DND-41 (cell line): Measurements from ENCODE around the gene IFT88.

Source experiments
- ATAC-seq: fragments of 200-7000 bp; cut with Tn5 transposase; 3 replicates; pipeline ENCODE4 v1.9.1; 2021; ENCODE audit warnings: low read depth; ENCODE audit not compliant: insufficient read depth
- DNase-seq: peaks from one replicate; pipeline ENCODE4 v3.0.0-alpha.2; 2020
- H2AFZ ChIP-seq: 2 replicates; pipeline ENCODE4 v1.6.0; 2012; ENCODE audit warnings: low read depth, low read length
- H3K27ac ChIP-seq: 2 replicates; pipeline ENCODE4 v1.5.1; 2012; ENCODE audit warnings: low read length, inconsistent platforms
- H3K27me3 ChIP-seq: fragments of 200-600 bp; sonication (generic); 2 replicates; pipeline ENCODE4 v1.6.0; 2012; ENCODE audit warnings: low read length, mild to moderate bottlenecking, inconsistent platforms; ENCODE audit not compliant: insufficient read depth, poor library complexity
- H3K36me3 ChIP-seq: 2 replicates; pipeline ENCODE4 v1.5.1; 2012; ENCODE audit warnings: low read length, inconsistent platforms; ENCODE audit not compliant: insufficient read depth
- H3K4me1 ChIP-seq: 2 replicates; pipeline ENCODE4 v1.5.1; 2012; ENCODE audit warnings: mild to moderate bottlenecking, low read length; ENCODE audit not compliant: insufficient read depth
- H3K4me2 ChIP-seq: 2 replicates; pipeline ENCODE4 v1.6.0; 2012; ENCODE audit warnings: mild to moderate bottlenecking, moderate library complexity, low read length, inconsistent platforms; ENCODE audit not compliant: insufficient read depth
- H3K4me3 ChIP-seq, 2 experiments: fragments of 200-600 bp in 1 of 2; shearing (Covaris generic) in 1 of 2; 2 replicates each; pipeline ENCODE4 v1.5.1; 2012 to 2016; ENCODE audit warnings: inconsistent platforms in 2 of 2, low read length in 2 of 2, mild to moderate bottlenecking in 2 of 2, low read depth in 1 of 2, moderate library complexity in 1 of 2
- H3K79me2 ChIP-seq: 2 replicates; pipeline ENCODE4 v1.6.0; 2012; ENCODE audit warnings: low read length, inconsistent platforms; ENCODE audit not compliant: insufficient read depth
- H3K9ac ChIP-seq: 2 replicates; pipeline ENCODE4 v1.6.0; 2012; ENCODE audit warnings: low read depth, mild to moderate bottlenecking, inconsistent platforms, low read length, moderate library complexity
- H3K9me3 ChIP-seq: 2 replicates; pipeline ENCODE4 v1.5.1; 2012; ENCODE audit warnings: low read length, moderate library complexity, mild to moderate bottlenecking, inconsistent platforms; ENCODE audit not compliant: insufficient read depth, severe bottlenecking
- H4K20me1 ChIP-seq: 2 replicates; pipeline ENCODE4 v1.6.0; 2012; ENCODE audit warnings: low read length; ENCODE audit not compliant: insufficient read depth
- EZH2 ChIP-seq: IDR thresholded peaks from 3 replicates; pipeline ENCODE4 v1.6.1; 2012; ENCODE audit warnings: borderline replicate concordance, low read depth, mild to moderate bottlenecking, moderate library complexity, low read length, inconsistent platforms; ENCODE audit not compliant: severe bottlenecking
- TF ChIP-seq, protein P1 (sequence below): IDR thresholded peaks from 2 replicates; pipeline ENCODE4 v1.5.1; 2012; ENCODE audit warnings: borderline replicate concordance, low read length, moderate library complexity, mild to moderate bottlenecking; ENCODE audit not compliant: poor library complexity, severe bottlenecking; ENCODE audit errors: extremely low read depth

IFT88 gene

DNA sequence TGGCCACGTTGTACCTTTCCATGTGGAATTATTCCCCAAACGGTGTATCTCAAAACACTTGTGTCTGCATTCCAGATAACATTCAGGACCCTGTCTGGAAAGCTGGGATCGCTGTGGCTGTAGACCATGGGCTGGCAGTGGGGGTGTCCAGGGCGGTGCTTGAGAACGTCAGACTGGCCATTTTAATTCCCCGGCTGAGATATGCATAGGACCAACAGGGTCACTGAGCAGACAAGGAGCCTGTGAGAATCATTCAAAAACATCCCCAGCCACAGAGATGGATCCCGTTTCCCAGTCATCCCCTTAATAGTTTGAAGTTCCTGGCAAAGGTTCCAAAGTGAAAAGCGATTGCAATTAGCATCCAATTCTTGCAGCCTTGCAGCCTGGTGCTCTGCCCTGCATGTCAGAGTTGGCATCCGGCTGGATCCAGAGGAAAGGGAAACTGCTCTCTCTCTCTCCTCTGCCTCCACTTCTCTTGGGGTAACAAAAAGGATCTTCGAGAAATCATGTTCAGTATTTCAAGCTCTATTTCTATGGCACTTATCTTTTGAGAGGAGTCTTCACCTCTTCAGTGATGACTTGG lies 41.6 kb downstream of the IFT88 start:
- DNase-seq (no peak), ATAC-seq (no peak)
- Histone ChIP-seq H3K4me2 (no peak overlapping the region), H3K27me3 (no peaks in the 10 kb centered on the region), H3K4me1 (no peaks in the 10 kb centered on the region), H3K9me3 (no peaks in the 10 kb centered on the region), H4K20me1 (no peaks in the 10 kb centered on the region), H3K79me2 (no peaks in the 10 kb centered on the region), H3K9ac (no peak overlapping the region), H2AFZ (no peak overlapping the region), H3K36me3 (peaks cover 31% of the 10 kb centered on the region), H3K4me3 (no peak overlapping the region), H3K27ac (no peak overlapping the region)
- TF ChIP-seq, protein P1, sequence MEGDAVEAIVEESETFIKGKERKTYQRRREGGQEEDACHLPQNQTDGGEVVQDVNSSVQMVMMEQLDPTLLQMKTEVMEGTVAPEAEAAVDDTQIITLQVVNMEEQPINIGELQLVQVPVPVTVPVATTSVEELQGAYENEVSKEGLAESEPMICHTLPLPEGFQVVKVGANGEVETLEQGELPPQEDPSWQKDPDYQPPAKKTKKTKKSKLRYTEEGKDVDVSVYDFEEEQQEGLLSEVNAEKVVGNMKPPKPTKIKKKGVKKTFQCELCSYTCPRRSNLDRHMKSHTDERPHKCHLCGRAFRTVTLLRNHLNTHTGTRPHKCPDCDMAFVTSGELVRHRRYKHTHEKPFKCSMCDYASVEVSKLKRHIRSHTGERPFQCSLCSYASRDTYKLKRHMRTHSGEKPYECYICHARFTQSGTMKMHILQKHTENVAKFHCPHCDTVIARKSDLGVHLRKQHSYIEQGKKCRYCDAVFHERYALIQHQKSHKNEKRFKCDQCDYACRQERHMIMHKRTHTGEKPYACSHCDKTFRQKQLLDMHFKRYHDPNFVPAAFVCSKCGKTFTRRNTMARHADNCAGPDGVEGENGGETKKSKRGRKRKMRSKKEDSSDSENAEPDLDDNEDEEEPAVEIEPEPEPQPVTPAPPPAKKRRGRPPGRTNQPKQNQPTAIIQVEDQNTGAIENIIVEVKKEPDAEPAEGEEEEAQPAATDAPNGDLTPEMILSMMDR = no peak
- TF ChIP-seq EZH2 = no peak

DNA sequence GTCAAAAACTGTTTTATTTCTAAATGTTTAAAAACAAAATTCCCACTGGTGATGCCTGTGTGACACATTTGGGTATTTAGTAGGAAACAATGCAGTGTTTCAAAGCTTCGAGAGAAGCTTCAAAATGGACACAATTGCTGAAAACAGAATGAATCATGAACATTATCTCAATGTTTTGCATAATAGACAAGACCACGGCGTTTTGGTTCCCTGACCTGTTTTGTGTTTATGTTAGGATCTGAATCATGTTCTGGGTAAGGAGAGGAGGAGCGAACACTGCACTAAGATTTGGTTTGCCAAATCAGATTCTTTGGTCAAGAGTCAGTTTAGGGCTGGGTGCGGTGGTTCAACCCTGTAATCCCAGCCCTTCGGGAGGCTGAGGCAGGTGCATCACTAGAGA lies 42.2 kb downstream of the IFT88 start:
- H3K27ac ChIP-seq = no peak overlapping the region
- no peak for DNase-seq
- H3K4me1 ChIP-seq = no peaks in the 10 kb centered on the region

DNA sequence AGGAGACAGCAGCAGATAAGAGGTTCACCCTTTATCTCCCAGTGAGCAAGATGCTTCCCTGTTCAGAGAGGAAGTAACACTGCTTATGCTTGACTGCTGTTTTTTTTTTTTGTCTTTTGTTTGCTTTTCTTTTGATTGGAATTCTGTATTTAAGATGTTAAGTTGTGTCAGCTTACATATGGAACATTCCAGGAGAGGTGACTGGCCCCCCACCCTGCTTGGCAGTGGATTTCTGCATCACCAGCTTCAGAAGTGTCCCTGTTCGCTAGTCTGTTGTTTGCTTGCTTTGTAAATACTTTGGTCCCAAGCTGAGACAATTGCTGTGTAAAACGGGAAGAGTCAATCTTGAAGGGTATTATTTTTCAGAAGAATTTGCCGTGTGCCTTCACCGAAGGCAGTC lies 43.0 kb downstream of the IFT88 start:
- Histone ChIP-seq H2AFZ (no peak overlapping the region), H3K79me2 (no peaks in the 10 kb centered on the region), H4K20me1 (no peaks in the 10 kb centered on the region), H3K9me3 (no peaks in the 10 kb centered on the region), H3K27ac (no peak overlapping the region), H3K4me1 (no peaks in the 10 kb centered on the region), H3K4me3 (no peak overlapping the region), H3K36me3 (peaks cover 31% of the 10 kb centered on the region), H3K4me2 (no peak overlapping the region), H3K27me3 (no peaks in the 10 kb centered on the region), H3K9ac (no peak overlapping the region)
- TF ChIP-seq EZH2 = no peak
- TF ChIP-seq, protein P1 = no peak
- no peak for DNase-seq
- ATAC-seq = no peak

More for the DNA sequence above, 42.2 kb downstream of the IFT88 start:
- Histone ChIP-seq H3K4me2 (no peak overlapping the region), H3K9ac (no peak overlapping the region), H4K20me1 (no peaks in the 10 kb centered on the region), H3K4me3 (no peak overlapping the region), H2AFZ (no peak overlapping the region), H3K79me2 (no peaks in the 10 kb centered on the region), H3K27me3 (no peaks in the 10 kb centered on the region), H3K36me3 (peaks cover 31% of the 10 kb centered on the region), H3K9me3 (no peaks in the 10 kb centered on the region)
- no peak for ATAC-seq
- TF ChIP-seq, protein P1 = no peak
- TF ChIP-seq EZH2 = no peak
